ENCODE results near the gene TTC23L.

The TTC23L gene

DNA sequence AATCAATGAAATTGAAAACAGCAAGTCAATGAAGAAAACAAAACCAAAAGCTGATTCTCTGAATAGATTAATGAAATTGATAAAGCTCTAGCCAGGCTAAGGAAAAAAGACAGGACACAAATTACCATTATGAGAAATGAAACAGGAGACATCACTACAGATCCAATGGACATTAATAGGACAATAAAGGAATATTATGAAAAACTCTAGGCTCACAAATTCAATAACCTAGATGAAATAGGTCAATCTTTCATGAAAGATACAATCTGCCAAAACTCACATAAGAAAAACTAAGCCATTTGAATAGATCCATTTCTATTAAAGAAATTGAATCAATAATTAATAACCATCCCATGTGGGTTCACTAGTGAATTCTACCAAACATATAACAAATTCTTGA lies 37.3 kb downstream of the TTC23L start:
- H3K4me3 ChIP-seq (ENCODE audit: low read depth, low read length), result no peak overlapping the region
- DNase-seq (ENCODE audit: low read depth), result no peak
- TF ChIP-seq, protein P1, sequence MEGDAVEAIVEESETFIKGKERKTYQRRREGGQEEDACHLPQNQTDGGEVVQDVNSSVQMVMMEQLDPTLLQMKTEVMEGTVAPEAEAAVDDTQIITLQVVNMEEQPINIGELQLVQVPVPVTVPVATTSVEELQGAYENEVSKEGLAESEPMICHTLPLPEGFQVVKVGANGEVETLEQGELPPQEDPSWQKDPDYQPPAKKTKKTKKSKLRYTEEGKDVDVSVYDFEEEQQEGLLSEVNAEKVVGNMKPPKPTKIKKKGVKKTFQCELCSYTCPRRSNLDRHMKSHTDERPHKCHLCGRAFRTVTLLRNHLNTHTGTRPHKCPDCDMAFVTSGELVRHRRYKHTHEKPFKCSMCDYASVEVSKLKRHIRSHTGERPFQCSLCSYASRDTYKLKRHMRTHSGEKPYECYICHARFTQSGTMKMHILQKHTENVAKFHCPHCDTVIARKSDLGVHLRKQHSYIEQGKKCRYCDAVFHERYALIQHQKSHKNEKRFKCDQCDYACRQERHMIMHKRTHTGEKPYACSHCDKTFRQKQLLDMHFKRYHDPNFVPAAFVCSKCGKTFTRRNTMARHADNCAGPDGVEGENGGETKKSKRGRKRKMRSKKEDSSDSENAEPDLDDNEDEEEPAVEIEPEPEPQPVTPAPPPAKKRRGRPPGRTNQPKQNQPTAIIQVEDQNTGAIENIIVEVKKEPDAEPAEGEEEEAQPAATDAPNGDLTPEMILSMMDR (IDR thresholded peaks at IDR 0.05; ENCODE audit: low read depth, low read length), result no peak
- TF ChIP-seq, protein P2, sequence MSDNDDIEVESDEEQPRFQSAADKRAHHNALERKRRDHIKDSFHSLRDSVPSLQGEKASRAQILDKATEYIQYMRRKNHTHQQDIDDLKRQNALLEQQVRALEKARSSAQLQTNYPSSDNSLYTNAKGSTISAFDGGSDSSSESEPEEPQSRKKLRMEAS (IDR thresholded peaks at IDR 0.05; ENCODE audit: low read depth, low read length), result no peak

DNA sequence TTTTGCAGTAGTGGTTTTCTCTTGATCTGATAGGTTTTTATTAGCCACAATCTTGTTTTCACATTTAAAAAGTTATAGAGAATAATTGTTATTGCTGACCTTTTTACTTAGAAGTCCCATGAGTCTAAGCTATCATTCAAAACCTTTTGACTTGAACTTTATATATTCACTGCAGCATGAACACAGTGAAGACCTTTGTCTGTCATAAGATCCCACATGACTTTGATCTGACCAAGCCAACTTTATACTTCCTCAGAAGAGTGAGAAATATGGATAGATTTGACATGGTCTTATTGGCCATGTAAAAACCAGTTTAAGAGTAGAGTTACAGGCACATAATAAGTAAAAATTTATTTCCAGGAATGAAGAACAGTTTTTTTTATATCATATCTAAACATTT lies 42.3 kb downstream of the TTC23L start:
- DNase-seq (ENCODE audit: low read depth), result no peak
- no peak overlapping the region for H3K4me3 ChIP-seq (ENCODE audit: low read depth, low read length)
- TF ChIP-seq, protein P2 (IDR thresholded peaks at IDR 0.05; ENCODE audit: low read depth, low read length), result no peak
- TF ChIP-seq, protein P1 (IDR thresholded peaks at IDR 0.05; ENCODE audit: low read depth, low read length), result no peak
- TF ChIP-seq MYC (IDR thresholded peaks at IDR 0.05; ENCODE audit: low read depth, low read length), result no peak

- H3K4me3 ChIP-seq (ENCODE audit: low read depth, low read length), result no peak overlapping the region
- DNase-seq (ENCODE audit: low read depth), result no peak
- TF ChIP-seq, protein P1 (IDR thresholded peaks at IDR 0.05; ENCODE audit: low read depth, low read length), result no peak
- TF ChIP-seq MYC (IDR thresholded peaks at IDR 0.05; ENCODE audit: low read depth, low read length), result no peak
- TF ChIP-seq, protein P2 (IDR thresholded peaks at IDR 0.05; ENCODE audit: low read depth, low read length), result no peak
- TF ChIP-seq POLR2A (IDR thresholded peaks at IDR 0.05; ENCODE audit: extremely low read depth, insufficient read length), result no peak
These were observed 47.6 kb downstream of the TTC23L start for GRCh38 chr5:34886392-34887119.

DNA sequence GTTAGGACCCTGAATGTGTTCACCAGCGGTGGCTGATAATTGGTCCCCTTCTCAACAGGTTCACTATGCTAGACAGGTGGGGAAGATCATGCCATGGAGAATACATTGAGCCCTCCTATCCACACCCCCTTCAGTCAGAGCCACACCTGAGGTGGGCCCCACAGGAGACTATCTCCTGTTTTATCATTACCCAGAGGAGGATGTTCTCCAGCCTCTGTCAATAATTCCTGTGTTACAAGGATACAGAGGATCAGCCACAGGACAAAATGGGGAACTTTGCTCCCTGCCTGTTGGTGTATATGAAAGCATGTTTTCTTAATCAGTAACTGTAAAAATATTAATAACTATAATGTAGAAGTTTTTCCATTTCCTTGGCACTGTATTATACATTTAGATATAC lies 50.4 kb downstream of the TTC23L start:
- H3K4me3 ChIP-seq (ENCODE audit: low read depth, low read length), result no peak overlapping the region
- no peak for DNase-seq (ENCODE audit: low read depth)
- TF ChIP-seq, protein P2 (IDR thresholded peaks at IDR 0.05; ENCODE audit: low read depth, low read length), result no peak
- TF ChIP-seq, protein P1 (IDR thresholded peaks at IDR 0.05; ENCODE audit: low read depth, low read length), result no peak
- TF ChIP-seq POLR2A (IDR thresholded peaks at IDR 0.05; ENCODE audit: extremely low read depth, insufficient read length) (no peak), MYC (IDR thresholded peaks at IDR 0.05; ENCODE audit: low read depth, low read length) (no peak)

DNA sequence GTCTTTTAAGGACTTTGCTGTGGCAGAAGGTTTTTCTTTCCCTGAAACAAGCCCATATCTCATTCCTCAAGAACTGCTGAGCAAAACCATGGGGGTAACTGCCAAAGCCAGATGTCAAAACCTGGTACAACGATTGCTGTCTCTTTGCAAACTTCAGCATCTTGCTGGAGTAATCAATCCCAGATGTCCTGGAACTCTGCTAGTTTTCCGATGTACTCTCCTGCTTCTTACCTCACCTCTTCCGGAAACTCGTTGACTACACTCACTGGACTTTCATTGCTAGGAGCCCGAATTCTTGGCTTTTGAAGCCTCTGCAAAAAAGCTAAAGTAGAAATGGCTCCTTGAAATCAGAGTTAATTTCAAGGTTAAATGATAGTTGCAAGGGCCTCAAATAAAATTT lies 53.0 kb downstream of the TTC23L start:
- DNase-seq (ENCODE audit: low read depth), result no peak
- TF ChIP-seq, protein P2 (IDR thresholded peaks at IDR 0.05; ENCODE audit: low read depth, low read length), result no peak
- TF ChIP-seq, protein P1 (IDR thresholded peaks at IDR 0.05; ENCODE audit: low read depth, low read length), result no peak
- TF ChIP-seq POLR2A (IDR thresholded peaks at IDR 0.05; ENCODE audit: extremely low read depth, insufficient read length) (no peak), MYC (IDR thresholded peaks at IDR 0.05; ENCODE audit: low read depth, low read length) (no peak)
- H3K4me3 ChIP-seq (ENCODE audit: low read depth, low read length), result no peak overlapping the region

Measured in NB4 (cell line).